A549 (cell line): ENCODE results near the gene RAD51B. TPM values are rescaled to one million over a fixed set of nuclear protein-coding genes. Genes with fewer than 3 reads are reported as not detected.
"Not testable (repeated sequence)": the region's sequence is repeated elsewhere in the genome, so short reads cannot be mapped to it uniquely, and the experiment has no call there.

Experiments
- ATAC-seq, 2 experiments: fragments of 200-7000 bp in 1 of 2; fragments of >200 bp in 1 of 2; cut with Nextera tagmentation in 1 of 2; cut with Tn5 transposase in 1 of 2; 3 replicates each; pipeline versions ENCODE4 v1.8.0 to v1.9.1; 2018 to 2020; ENCODE audit warnings: mild to moderate bottlenecking in 1 of 2, moderate library complexity in 1 of 2
- CTCF ChIA-PET: fragments of 300-600 bp; sonication (Branson Sonifier 250); formaldehyde crosslinking; extraction: SDS; loops from one replicate; lab custom pipeline; 2021; ENCODE audit warnings: antibody characterized with exemption, inconsistent platforms; lab: Yijun Ruan, JAX
- POLR2A ChIA-PET: fragments of 350-600 bp; formaldehyde crosslinking; extraction: SDS; loops from one replicate; lab custom pipeline; 2021; ENCODE audit warnings: antibody characterized with exemption, inconsistent platforms; lab: Yijun Ruan, JAX
- DNase-seq, 2 experiments: peaks; one replicate each; pipeline versions ENCODE4 v3.0.0 to v3.0.0-alpha.2; 2011 to 2016; ENCODE audit warnings: low read depth in 1 of 2, low spot score in 1 of 2
- FAIRE-seq: peaks from 2 replicates; lab custom pipeline; 2011; peaks lifted over from hg19 to GRCh38; lab: Jason Lieb, UNC
- H3K27ac ChIP-seq, 2 experiments: fragments of >200 bp; sonication (Bioruptor Twin); formaldehyde crosslinking; 3 replicates each; pipeline ENCODE4 v1.5.1; 2016 to 2017
- H3K4me1 ChIP-seq: fragments of >200 bp; sonication (Bioruptor Twin); formaldehyde crosslinking; 3 replicates; pipeline ENCODE4 v1.6.1; 2016
- H3K4me2 ChIP-seq: fragments of >200 bp; sonication (Bioruptor Twin); formaldehyde crosslinking; 3 replicates; pipeline ENCODE4 v1.6.1; 2016
- H3K4me3 ChIP-seq: fragments of >200 bp; sonication (Bioruptor Twin); formaldehyde crosslinking; 3 replicates; pipeline ENCODE4 v1.5.1; 2016
- H3K9me3 ChIP-seq: fragments of >200 bp; sonication (Bioruptor Twin); formaldehyde crosslinking; 3 replicates; pipeline ENCODE4 v1.6.1; 2016
- EP300 ChIP-seq, 2 experiments: fragments of >200 bp; sonication (Bioruptor Twin); formaldehyde crosslinking; IDR thresholded peaks; 2 replicates in 1 of 2; 3 replicates in 1 of 2; pipeline ENCODE4 v1.6.1; 2016 to 2017
- FOSL2 ChIP-seq, 2 experiments: fragments of 450-650 bp in 1 of 2; fragments of >200 bp in 1 of 2; sonication (Bioruptor Twin) in 1 of 2; formaldehyde crosslinking; IDR thresholded peaks; 2 replicates each; pipeline versions ENCODE4 v1.5.0 to v1.6.1; 2016 to 2020; ENCODE audit warnings: mild to moderate bottlenecking in 1 of 2, moderate library complexity in 1 of 2
- GATA3 ChIP-seq: IDR thresholded peaks from 2 replicates; pipeline ENCODE4 v1.6.1; 2012; ENCODE audit warnings: borderline replicate concordance
- HOXA7 ChIP-seq: fragments of 250-450 bp; sonication (Bioruptor Pico); IDR thresholded peaks from 2 replicates; pipeline ENCODE4 v1.5.0; 2020; ENCODE audit warnings: mild to moderate bottlenecking, moderate library complexity
- HOXB13 ChIP-seq: fragments of 250-450 bp; sonication (Bioruptor Pico); IDR thresholded peaks from 2 replicates; pipeline ENCODE4 v1.5.0; 2020; ENCODE audit warnings: low read depth, mild to moderate bottlenecking, moderate library complexity
- JUNB ChIP-seq: fragments of >200 bp; sonication (Bioruptor Twin); formaldehyde crosslinking; IDR thresholded peaks from 2 replicates; pipeline ENCODE4 v1.6.1; 2016
- MAFK ChIP-seq: fragments of 450-650 bp; IDR thresholded peaks from 2 replicates; pipeline ENCODE4 v1.6.1; 2014; ENCODE audit not compliant: partially characterized antibody
- MAX ChIP-seq: IDR thresholded peaks from 2 replicates; pipeline ENCODE4 v1.6.1; 2012
- NFE2L2 ChIP-seq: fragments of 150-350 bp; conservative IDR thresholded peaks from 2 replicates; pipeline ENCODE4 v1.6.1; 2014; ENCODE audit warnings: low read length
- RAD21 ChIP-seq, 2 experiments: fragments of >200 bp in 1 of 2; sonication (Bioruptor Twin) in 1 of 2; formaldehyde crosslinking in 1 of 2; IDR thresholded peaks in 1 of 2; conservative IDR thresholded peaks in 1 of 2; 2 replicates in 1 of 2; 3 replicates in 1 of 2; pipeline ENCODE4 v1.6.1; 2012 to 2018; ENCODE audit warnings: inconsistent platforms in 1 of 2
- SMC3 ChIP-seq: fragments of >200 bp; sonication (Bioruptor Twin); formaldehyde crosslinking; IDR thresholded peaks from 3 replicates; pipeline ENCODE4 v1.6.1; 2018; ENCODE audit warnings: inconsistent platforms
- TP53 ChIP-seq: fragments of 250-450 bp; sonication (Bioruptor Pico); IDR thresholded peaks from 2 replicates; pipeline ENCODE4 v1.5.0; 2021; ENCODE audit warnings: mild to moderate bottlenecking, moderate library complexity
- ZNF302 ChIP-seq: fragments of 250-450 bp; sonication (Bioruptor Pico); IDR thresholded peaks from 2 replicates; pipeline ENCODE4 v1.9.0; 2021; ENCODE audit warnings: inconsistent platforms, mild to moderate bottlenecking, moderate library complexity
- WGBS: methylation state at CpG from one replicate; pipeline ENCODE4 v1.1.6; 2017; ENCODE audit errors: missing lambda C conversion rate; 5-methylcytosine and 5-hydroxymethylcytosine counted together
- polyA plus RNA-seq, 4 experiments: library from polyadenylated mRNA; depleted of rRNA in 3 of 4; stranded (reverse); fragments of >200 nt; fragmentation: RNase III in 1 of 4; extraction: RNeasy Plus Mini Kit Qiagen cat#74134 plus additional on column Dnase treatment in 1 of 4; gene quantifications; 2 replicates in 3 of 4; 3 replicates in 1 of 4; pipeline ENCODE4 v1.2.3, GENCODE V29; 2011 to 2017
- TF ChIP-seq, protein P1 (sequence below): IDR thresholded peaks from 2 replicates; pipeline ENCODE4 v1.6.1; 2012; ENCODE audit warnings: low read depth, borderline replicate concordance
- TF ChIP-seq, protein P2 (sequence below): fragments of >200 bp; sonication (Bioruptor Twin); formaldehyde crosslinking; IDR thresholded peaks from 3 replicates; pipeline ENCODE4 v1.5.1; 2016

Gene RAD51B
- polyA plus RNA-seq, 2 of the 4 experiments (the other 2 are of a cell fraction): 7.2 to 10.8 TPM

DNA sequence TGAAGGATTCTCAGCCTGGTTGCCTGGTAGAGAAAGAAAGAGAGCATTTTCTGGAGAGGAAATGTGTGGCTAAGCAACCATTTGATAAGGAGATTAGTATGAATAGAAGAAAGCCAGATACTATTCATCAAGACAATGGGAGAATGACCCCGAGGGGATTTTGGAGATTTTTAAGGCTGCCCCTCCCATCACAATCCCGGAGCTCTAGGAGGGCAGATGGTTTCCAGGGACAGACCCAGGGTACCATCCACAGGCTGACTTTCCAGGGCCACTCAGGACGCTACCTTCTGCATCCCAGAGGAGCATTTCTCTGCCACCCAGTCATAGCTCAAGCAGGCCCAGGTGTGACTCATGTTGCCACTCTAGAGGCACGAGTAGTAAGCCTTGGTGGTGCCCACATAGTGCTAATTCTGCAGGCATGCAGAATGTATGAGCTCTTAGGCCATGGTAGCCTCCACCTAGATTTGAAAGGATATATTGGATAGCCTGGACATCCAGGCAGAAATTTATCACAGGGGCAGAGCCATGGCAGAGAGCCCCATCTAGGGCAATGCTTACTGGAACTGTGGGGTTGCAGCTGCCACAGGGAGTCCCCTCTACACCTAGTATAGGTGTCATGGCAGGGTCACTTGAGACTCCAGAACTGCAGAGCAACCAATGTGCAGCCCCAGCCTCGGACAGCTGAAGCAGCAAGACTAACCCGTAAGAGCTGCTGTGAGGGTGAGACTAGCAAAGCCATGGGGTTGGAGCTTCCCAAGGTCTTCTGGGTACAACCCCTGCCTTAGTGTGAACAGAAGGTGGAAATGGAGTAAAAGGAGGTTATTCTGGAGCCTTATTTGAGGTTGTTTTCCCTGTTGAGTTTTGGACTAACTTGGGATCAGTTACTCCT is 607.3 kb downstream of the RAD51B start:
- Histone ChIP-seq H3K4me3 (no peak overlapping the region), H3K4me1 (peaks cover 19% of the 10 kb centered on the region), H3K9me3 (no peaks in the 10 kb centered on the region; the same call in 2 of the 3 replicates), H3K4me2 (peak overlapping the region; percentile 71), H3K27ac (peak overlapping the region; percentile 87)
- ChIA-PET POLR2A (interaction anchor here (1.3 kb wide), 1 partner anchor 31 kb away, joined by 3 read pairs; no protein-coding TSS in a partner anchor), CTCF (interaction anchor here (0.6 to 1.3 kb wide), 4 partner anchors 17 to 417 kb away, joined by 3 to 4 read pairs (median 3); no protein-coding TSS in a partner anchor)
- WGBS: 48% methylated on average over 6 of the region's 6 CpGs
- TF ChIP-seq HOXA7 (no peak), MAFK (peak; percentile 11), NFE2L2 (no peak), FOSL2 (IDR thresholded peaks at IDR 0.05) (0 out of 2 replicates have a peak, but pooled peaks have one; percentile 8), FOSL2 (CRISPR knock-in tag; IDR thresholded peaks at IDR 0.05) (no peak), MAX (peak; percentile 30; the same call in 1 of the 2 replicates), TP53 (CRISPR knock-in tag) (no peak)
- TF ChIP-seq, protein P1, sequence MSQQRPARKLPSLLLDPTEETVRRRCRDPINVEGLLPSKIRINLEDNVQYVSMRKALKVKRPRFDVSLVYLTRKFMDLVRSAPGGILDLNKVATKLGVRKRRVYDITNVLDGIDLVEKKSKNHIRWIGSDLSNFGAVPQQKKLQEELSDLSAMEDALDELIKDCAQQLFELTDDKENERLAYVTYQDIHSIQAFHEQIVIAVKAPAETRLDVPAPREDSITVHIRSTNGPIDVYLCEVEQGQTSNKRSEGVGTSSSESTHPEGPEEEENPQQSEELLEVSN: peak; percentile 29; the same call in 1 of the 2 replicates
- DNase-seq (peak in 1 of 2 experiments; percentile 42), FAIRE-seq (no peak), ATAC-seq (peak; percentile 76 to 86)

- peak; percentile 59 for FAIRE-seq
- POLR2A ChIA-PET: interaction anchor here (1.3 kb wide), 1 partner anchor 31 kb away, joined by 3 read pairs; no protein-coding TSS in a partner anchor
- Histone ChIP-seq H3K4me2 (peak overlapping the region; percentile 71), H3K9me3 (no peaks in the 10 kb centered on the region; the same call in 2 of the 3 replicates), H3K4me3 (no peak overlapping the region), H3K27ac (peak overlapping the region; percentile 87), H3K4me1 (peaks cover 19% of the 10 kb centered on the region)
- TF ChIP-seq MAX: peak; percentile 36; the same call in 1 of the 2 replicates
- TF ChIP-seq RAD21 (conservative IDR thresholded peaks at IDR 0.05 in 1 of 2, IDR thresholded peaks at IDR 0.05 in 1 of 2): peak; percentile 2 to 24; a peak in 1 of 5 replicates
- TF ChIP-seq HOXB13 (CRISPR knock-in tag): no peak
- no peak for TF ChIP-seq ZNF302 (CRISPR knock-in tag)
- peak; percentile 49 for TF ChIP-seq FOSL2 (IDR thresholded peaks at IDR 0.05)
- TF ChIP-seq FOSL2 (CRISPR knock-in tag; IDR thresholded peaks at IDR 0.05): peak; percentile 65
- TF ChIP-seq, protein P2, sequence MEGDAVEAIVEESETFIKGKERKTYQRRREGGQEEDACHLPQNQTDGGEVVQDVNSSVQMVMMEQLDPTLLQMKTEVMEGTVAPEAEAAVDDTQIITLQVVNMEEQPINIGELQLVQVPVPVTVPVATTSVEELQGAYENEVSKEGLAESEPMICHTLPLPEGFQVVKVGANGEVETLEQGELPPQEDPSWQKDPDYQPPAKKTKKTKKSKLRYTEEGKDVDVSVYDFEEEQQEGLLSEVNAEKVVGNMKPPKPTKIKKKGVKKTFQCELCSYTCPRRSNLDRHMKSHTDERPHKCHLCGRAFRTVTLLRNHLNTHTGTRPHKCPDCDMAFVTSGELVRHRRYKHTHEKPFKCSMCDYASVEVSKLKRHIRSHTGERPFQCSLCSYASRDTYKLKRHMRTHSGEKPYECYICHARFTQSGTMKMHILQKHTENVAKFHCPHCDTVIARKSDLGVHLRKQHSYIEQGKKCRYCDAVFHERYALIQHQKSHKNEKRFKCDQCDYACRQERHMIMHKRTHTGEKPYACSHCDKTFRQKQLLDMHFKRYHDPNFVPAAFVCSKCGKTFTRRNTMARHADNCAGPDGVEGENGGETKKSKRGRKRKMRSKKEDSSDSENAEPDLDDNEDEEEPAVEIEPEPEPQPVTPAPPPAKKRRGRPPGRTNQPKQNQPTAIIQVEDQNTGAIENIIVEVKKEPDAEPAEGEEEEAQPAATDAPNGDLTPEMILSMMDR: no peak
- TF ChIP-seq SMC3: no peak; the same call in 2 of the 3 replicates
- peak in 1 of 2 experiments; percentile 19; a peak in 1 of 5 replicates for TF ChIP-seq EP300 (IDR thresholded peaks at IDR 0.05)
- TF ChIP-seq GATA3: peak; percentile 17; the same call in 1 of the 2 replicates
- peak; percentile 55; the same call in 1 of the 2 replicates for TF ChIP-seq JUNB
- peak in 1 of 2 experiments; percentile 64 for DNase-seq
- peak; percentile 77 to 88 for ATAC-seq
- CTCF ChIA-PET: interaction anchor here (1.0 to 1.3 kb wide), 2 partner anchors 16 to 129 kb away, joined by 3 read pairs; no protein-coding TSS in a partner anchor
Observed at GRCh38 chr14:68427550-68427890, 607.9 kb downstream of the RAD51B start.

GRCh38 chr14:68428900-68429299 is 609.3 kb downstream of the RAD51B start:
- CTCF ChIA-PET, H3K4me3 ChIP-seq, H3K27ac ChIP-seq, H3K9me3 ChIP-seq, FAIRE-seq, ATAC-seq, DNase-seq, POLR2A ChIA-PET, H3K4me2 ChIP-seq: not testable (repeated sequence)
- peaks cover 19% of the 10 kb centered on the region for H3K4me1 ChIP-seq
- 78% methylated on average over 5 of the region's 5 CpGs for WGBS

DNA sequence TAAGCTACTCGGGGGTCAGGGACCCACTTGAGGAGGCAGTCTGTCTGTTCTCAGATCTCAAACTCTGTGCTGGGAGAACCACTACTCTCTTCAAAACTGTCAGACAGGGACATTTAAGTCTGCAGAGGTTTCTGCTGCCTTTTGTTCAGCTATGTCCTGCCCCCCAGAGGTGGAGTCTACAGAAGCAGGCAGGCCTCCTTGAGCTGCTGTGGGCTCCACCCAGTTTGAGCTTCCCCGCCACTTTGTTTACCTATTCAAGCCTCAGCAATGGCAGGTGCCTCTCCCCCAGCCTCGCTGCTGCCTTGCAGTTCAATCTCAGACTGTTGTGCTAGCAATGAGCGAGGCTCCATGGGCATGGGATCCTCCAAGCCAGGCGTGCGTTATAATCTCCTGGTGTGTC is 614.6 kb downstream of the RAD51B start:
- H3K27ac ChIP-seq, H3K4me3 ChIP-seq, ATAC-seq, DNase-seq, FAIRE-seq, H3K4me2 ChIP-seq, H3K4me1 ChIP-seq, POLR2A ChIA-PET: not testable (repeated sequence)
- CTCF ChIA-PET: interaction anchor here (3.7 kb wide), 1 partner anchor 11 kb away, joined by 10 read pairs; no protein-coding TSS in a partner anchor
- 79% methylated on average over 5 of the region's 6 CpGs for WGBS
- H3K9me3 ChIP-seq: peaks cover 13% of the 10 kb centered on the region

- H3K4me3 ChIP-seq, H3K4me1 ChIP-seq, FAIRE-seq, DNase-seq, H3K4me2 ChIP-seq, H3K27ac ChIP-seq, ATAC-seq, POLR2A ChIA-PET: not testable (repeated sequence)
- H3K9me3 ChIP-seq: peaks cover 13% of the 10 kb centered on the region
- CTCF ChIA-PET: interaction anchor here (3.7 kb wide), 1 partner anchor 9 kb away, joined by 10 read pairs; no protein-coding TSS in a partner anchor
Observed at GRCh38 chr14:68435631-68436030, 616.1 kb downstream of the RAD51B start.
